MCF 10A (cell line): ENCODE data around the gene CTDSPL. TPM values are rescaled to one million over a fixed set of nuclear protein-coding genes. Genes with fewer than 3 reads are reported as not detected.
A peak's percentile ranks its signal among the peaks of the same experiment; 100 is the strongest.

ENCODE experiments used
- BruUV-seq: library from RNA; stranded (reverse); fragments of 400-500 nt; replicated peaks from 2 replicates; lab custom pipeline; 2021; lab: Mats Ljungman, UMichigan
- CTCF ChIA-PET: fragments of 300-600 bp; sonication (Branson Sonifier 250); formaldehyde crosslinking; extraction: SDS; loops from one replicate; lab custom pipeline; 2021; ENCODE audit warnings: antibody characterized with exemption, inconsistent platforms; lab: Yijun Ruan, JAX
- POLR2A ChIA-PET: fragments of 300-600, 350-650 bp; sonication (Branson Sonifier 250); formaldehyde crosslinking; extraction: SDS; loops from one replicate; lab custom pipeline; 2020; ENCODE audit warnings: antibody characterized with exemption, inconsistent platforms; lab: Yijun Ruan, JAX
- DNase-seq: peaks from one replicate; pipeline ENCODE4 v3.0.0-alpha.2; 2018; ENCODE audit not compliant: unreplicated experiment
- H3K27ac Mint-ChIP-seq: one replicate; pipeline ENCODE4 v1.8.0; 2022; ENCODE audit warnings: mild to moderate bottlenecking, low read depth, mixed read lengths; ENCODE audit not compliant: unreplicated experiment
- H3K27me3 Mint-ChIP-seq: one replicate; pipeline ENCODE4 v1.8.0; 2022; ENCODE audit warnings: mixed read lengths; ENCODE audit not compliant: insufficient read depth, unreplicated experiment
- H3K36me3 Mint-ChIP-seq: one replicate; pipeline ENCODE4 v1.8.0; 2022; ENCODE audit warnings: mild to moderate bottlenecking, moderate library complexity, mixed read lengths; ENCODE audit not compliant: insufficient read depth, unreplicated experiment
- H3K4me1 Mint-ChIP-seq: one replicate; pipeline ENCODE4 v1.8.0; 2022; ENCODE audit warnings: mixed read lengths; ENCODE audit not compliant: insufficient read depth, unreplicated experiment
- H3K4me3 Mint-ChIP-seq: one replicate; pipeline ENCODE4 v1.8.0; 2022; ENCODE audit warnings: mild to moderate bottlenecking, moderate library complexity, mixed read lengths; ENCODE audit not compliant: unreplicated experiment
- H3K9me3 Mint-ChIP-seq: one replicate; pipeline ENCODE4 v1.8.0; 2022; ENCODE audit warnings: mixed read lengths; ENCODE audit not compliant: unreplicated experiment
- intact Hi-C: fragments of 100-400 bp; cut with micrococcal nuclease; formaldehyde crosslinking; loops from 2 replicates; pipeline ENCODE4 v1.14.1; 2022
- total RNA-seq: library from RNA; stranded (reverse); gene quantifications from 2 replicates; pipeline ENCODE4 v1.2.3, GENCODE V29; 2022
- TF ChIP-seq, protein P1 (sequence below): fragments of 200-600 bp; IDR thresholded peaks from one replicate; pipeline ENCODE4 v1.8.0; 2022; ENCODE audit warnings: antibody characterized with exemption, mild to moderate bottlenecking; ENCODE audit not compliant: unreplicated experiment

Gene CTDSPL
- total RNA-seq, 1 experiment from 2014 or later = 38.8 TPM

DNA sequence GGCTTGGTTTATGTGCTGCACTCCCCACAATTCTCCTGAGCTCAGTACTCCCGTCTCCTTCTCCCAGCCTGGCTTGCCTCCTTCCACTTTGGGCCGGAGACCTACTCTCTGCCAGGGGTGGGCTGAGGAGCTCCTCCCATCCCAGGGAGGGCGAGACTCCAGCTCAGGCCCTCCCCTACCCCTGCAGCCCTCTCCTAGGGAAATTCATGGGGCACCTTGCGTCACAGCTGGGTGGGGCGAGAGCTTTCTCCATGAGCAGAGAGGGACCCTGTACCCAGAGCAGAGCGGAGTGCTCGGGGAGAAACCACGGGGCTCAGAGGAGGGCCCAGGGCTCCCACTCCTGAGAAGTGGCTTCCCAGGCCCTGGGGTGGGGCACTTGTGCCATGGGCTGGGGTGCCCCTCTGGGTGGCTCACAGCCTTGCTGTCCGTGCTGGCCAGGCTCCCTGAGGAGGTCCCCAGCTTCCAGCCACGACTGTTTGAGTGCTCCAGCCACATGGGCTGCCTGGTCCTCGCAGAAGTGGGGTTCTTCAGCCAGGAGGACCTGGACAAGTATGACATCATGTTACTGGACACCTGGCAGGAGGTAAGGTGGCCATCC, 142.2 kb downstream of the CTDSPL start:
- DNase-seq = no peak
- POLR2A ChIA-PET = interaction anchor here (0.6 kb wide), 1 partner anchor 1041 kb away, joined by 3 read pairs; no protein-coding TSS in a partner anchor
- TF ChIP-seq, protein P1, sequence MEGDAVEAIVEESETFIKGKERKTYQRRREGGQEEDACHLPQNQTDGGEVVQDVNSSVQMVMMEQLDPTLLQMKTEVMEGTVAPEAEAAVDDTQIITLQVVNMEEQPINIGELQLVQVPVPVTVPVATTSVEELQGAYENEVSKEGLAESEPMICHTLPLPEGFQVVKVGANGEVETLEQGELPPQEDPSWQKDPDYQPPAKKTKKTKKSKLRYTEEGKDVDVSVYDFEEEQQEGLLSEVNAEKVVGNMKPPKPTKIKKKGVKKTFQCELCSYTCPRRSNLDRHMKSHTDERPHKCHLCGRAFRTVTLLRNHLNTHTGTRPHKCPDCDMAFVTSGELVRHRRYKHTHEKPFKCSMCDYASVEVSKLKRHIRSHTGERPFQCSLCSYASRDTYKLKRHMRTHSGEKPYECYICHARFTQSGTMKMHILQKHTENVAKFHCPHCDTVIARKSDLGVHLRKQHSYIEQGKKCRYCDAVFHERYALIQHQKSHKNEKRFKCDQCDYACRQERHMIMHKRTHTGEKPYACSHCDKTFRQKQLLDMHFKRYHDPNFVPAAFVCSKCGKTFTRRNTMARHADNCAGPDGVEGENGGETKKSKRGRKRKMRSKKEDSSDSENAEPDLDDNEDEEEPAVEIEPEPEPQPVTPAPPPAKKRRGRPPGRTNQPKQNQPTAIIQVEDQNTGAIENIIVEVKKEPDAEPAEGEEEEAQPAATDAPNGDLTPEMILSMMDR = no peak
- no peaks in the 10 kb centered on the region for H3K9me3 Mint-ChIP-seq
- H3K27ac Mint-ChIP-seq = no peak overlapping the region
- BruUV-seq = no TSS peak
- intact Hi-C loops = loop anchor here (1.0 to 10.0 kb wide), 5 partner anchors 30 to 478 kb away; partner anchors contain the start of gene XYLB
- CTCF ChIA-PET = interaction anchor here (0.5 to 4.1 kb wide), 35 partner anchors 11 to 980 kb away, joined by 3 to 46 read pairs (median 4); partner anchors contain the start of genes DLEC1 and XYLB
- H3K36me3 Mint-ChIP-seq = peaks cover 5% of the 10 kb centered on the region
- H3K4me1 Mint-ChIP-seq = peaks cover 30% of the 10 kb centered on the region
- no peak overlapping the region for H3K4me3 Mint-ChIP-seq
- no peaks in the 10 kb centered on the region for H3K27me3 Mint-ChIP-seq

DNA sequence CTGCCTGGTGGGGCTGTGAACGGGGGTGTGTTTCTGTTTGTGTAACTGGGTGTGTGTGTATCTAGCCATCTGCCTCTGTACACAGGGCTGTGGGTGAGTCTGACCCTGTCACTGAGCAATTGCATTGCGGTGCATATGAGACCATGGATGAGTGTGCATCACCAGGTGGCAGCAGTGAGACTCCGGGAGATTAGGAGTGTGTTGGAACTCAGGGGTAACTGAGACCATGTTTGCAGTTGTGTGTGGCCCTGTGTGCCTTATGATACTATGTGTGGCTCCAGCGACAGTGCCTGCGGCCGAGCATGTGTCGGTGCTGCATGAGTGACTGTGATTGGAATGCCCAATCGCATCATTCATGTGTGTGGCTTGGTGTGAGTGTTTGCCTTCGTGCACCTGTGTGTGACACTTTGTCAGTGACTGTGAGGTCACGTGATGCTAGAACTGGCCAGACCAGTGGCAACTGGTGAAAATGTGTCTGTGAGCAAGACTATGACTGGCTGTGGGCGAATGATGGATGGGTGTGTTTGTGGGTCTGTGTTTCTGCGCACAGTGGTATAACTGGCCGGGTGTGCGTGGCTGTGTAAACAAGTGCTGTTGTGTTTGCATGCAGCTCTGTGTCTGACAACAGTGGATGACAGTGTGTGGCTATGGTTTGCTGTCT, 142.9 kb downstream of the CTDSPL start:
- Mint-ChIP-seq H3K27ac (no peak overlapping the region), H3K4me3 (no peak overlapping the region), H3K27me3 (no peaks in the 10 kb centered on the region), H3K9me3 (no peaks in the 10 kb centered on the region), H3K36me3 (peaks cover 5% of the 10 kb centered on the region), H3K4me1 (peaks cover 23% of the 10 kb centered on the region)
- ChIA-PET POLR2A (interaction anchor here (0.6 kb wide), 1 partner anchor 1041 kb away, joined by 3 read pairs; no protein-coding TSS in a partner anchor), CTCF (interaction anchor here (0.6 to 4.1 kb wide), 33 partner anchors 8 to 990 kb away, joined by 3 to 46 read pairs (median 4); partner anchors contain the start of genes ACAA1 and XYLB)
- TF ChIP-seq, protein P1 = peak; percentile 69
- no TSS peak for BruUV-seq
- intact Hi-C loops = loop anchor here (1.0 to 10.0 kb wide), 4 partner anchors 113 to 478 kb away; partner anchors contain the start of gene XYLB
- DNase-seq = peak; percentile 81

DNA sequence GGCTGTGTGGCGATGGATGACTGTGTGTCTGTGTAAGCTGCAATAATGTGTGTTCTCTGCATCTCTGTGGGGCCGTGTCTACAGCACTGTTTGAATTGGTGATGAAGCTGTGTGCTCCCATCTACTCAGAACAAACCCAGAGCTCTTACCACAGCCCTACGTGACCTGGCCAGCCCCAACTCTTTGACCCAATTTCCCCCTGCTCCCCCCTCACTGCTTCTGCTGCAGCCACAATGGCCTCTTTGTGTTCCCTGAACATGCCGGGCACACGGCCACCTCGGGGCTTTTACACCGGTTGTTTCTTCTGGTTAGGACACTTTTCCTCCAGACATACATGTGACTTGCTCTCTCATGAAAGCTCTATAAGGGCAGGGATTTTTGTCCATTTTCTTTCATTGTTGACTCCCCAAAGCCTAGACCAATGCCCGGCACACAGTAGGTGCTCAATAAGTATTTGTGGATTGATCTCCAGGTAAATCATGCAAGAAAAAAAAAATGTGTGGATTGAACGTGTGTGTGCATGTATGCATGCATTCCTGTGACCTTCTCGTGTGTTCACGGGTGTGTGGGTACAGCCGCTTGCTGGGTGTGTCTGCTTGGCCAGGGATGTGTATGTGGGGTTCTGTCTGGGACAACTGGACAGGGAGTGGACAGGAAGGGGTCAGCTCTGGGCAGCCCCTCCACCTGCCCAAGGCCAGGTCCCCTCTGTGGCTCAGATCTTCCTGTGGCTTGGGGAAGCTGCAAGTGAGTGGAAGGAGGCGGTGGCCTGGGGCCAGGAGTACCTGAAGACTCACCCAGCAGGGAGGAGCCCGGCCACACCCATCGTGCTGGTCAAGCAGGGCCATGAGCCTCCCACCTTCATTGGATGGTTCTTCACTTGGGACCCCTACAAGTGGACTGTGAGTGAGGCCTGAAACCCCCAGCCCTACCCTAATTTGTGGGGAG, 143.7 kb downstream of the CTDSPL start:
- intact Hi-C loops = loop anchor here (10.0 kb wide), 1 partner anchor 339 kb away; the partner anchor contains the start of gene XYLB
- CTCF ChIA-PET = interaction anchor here (0.6 to 3.7 kb wide), 15 partner anchors 8 to 989 kb away, joined by 3 to 46 read pairs (median 3); partner anchors contain the start of gene ACAA1

More for the DNA sequence above, 143.7 kb downstream of the CTDSPL start:
- Mint-ChIP-seq H3K27me3 (no peaks in the 10 kb centered on the region), H3K4me1 (peaks cover 21% of the 10 kb centered on the region), H3K4me3 (no peak overlapping the region), H3K9me3 (no peaks in the 10 kb centered on the region), H3K36me3 (peaks cover 5% of the 10 kb centered on the region), H3K27ac (no peak overlapping the region)
- BruUV-seq = no TSS peak
- POLR2A ChIA-PET = interaction anchor here (0.6 kb wide), 2 partner anchors 113 to 803 kb away, joined by 3 read pairs; no protein-coding TSS in a partner anchor
- DNase-seq = no peak
- TF ChIP-seq, protein P1 = no peak
